Measurements from ENCODE around the gene ZNF566. TPM values are rescaled to one million over a fixed set of nuclear protein-coding genes. Genes with fewer than 3 reads are reported as not detected.

ZNF566 gene
- total and polyA plus RNA-seq, 2 donors (not counting 1 experiment from before 2014, with no cell fraction given): 9.1 to 26.6 TPM

DNA sequence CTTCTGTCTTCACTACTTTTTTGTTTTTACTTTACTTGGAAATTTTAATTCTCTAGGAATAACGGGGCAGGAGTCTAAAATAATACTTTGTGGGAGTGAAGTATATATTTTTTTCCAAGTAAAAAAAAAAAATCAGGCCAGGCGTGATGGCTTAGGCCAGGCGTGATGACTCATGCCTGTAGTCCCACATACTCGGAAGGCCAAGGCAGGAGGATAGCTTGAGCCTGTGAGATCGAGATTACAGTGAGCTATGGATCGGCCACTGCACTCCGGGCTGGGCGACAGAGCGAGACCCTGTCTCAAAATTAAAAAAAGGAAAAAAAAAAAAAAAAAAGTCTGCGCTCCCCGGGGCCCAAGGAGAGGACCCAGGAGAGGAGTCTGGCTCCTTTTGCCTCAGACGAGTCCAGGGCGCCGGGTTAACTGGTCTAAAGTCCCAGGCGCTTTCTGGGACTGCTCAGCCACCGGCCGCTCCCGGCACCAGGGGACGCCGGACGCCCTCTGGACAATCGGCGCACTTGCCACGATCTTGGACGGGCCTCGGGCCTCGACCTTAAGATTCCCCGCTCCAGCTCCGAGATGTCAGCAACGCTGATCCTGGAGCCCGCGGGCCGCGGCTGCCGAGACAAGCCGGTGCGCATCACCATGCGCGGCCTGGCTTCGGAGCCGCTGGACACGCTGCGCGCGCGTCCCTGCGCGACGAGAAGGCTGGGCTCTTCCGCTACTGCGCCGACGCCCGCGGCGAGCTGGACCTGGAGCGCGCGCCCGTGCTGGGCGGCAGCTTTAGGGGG, 68.2 kb downstream of the ZNF566 start:
- peaks cover 0 to 22% (median 0%) of the 10 kb centered on the region in 3 donors for H3K9me3 ChIP-seq (ENCODE audit: control extremely low read depth in 1 of 3, control insufficient read depth in 2 of 3, insufficient read depth in 1 of 3, low read length in 2 of 3)
- peaks cover 23% of the 10 kb centered on the region for H3K79me2 ChIP-seq (ENCODE audit: control insufficient read depth, insufficient read depth, low read length)
- WGBS (ENCODE audit: insufficient coverage): 23% methylated on average over 59 of the region's 61 CpGs
- TF ChIP-seq EZH2 (IDR thresholded peaks at IDR 0.05; ENCODE audit: borderline replicate concordance, insufficient read depth, low read depth, low read length, poor library complexity, severe bottlenecking): no peak
- TF ChIP-seq, protein P1, sequence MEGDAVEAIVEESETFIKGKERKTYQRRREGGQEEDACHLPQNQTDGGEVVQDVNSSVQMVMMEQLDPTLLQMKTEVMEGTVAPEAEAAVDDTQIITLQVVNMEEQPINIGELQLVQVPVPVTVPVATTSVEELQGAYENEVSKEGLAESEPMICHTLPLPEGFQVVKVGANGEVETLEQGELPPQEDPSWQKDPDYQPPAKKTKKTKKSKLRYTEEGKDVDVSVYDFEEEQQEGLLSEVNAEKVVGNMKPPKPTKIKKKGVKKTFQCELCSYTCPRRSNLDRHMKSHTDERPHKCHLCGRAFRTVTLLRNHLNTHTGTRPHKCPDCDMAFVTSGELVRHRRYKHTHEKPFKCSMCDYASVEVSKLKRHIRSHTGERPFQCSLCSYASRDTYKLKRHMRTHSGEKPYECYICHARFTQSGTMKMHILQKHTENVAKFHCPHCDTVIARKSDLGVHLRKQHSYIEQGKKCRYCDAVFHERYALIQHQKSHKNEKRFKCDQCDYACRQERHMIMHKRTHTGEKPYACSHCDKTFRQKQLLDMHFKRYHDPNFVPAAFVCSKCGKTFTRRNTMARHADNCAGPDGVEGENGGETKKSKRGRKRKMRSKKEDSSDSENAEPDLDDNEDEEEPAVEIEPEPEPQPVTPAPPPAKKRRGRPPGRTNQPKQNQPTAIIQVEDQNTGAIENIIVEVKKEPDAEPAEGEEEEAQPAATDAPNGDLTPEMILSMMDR (IDR thresholded peaks at IDR 0.05): no peak
- no peak for ATAC-seq (ENCODE audit: low read depth)
- H3K27me3 ChIP-seq (replicated peaks in 1 of 4; ENCODE audit: control extremely low read depth in 1 of 4, control insufficient read depth in 3 of 4, insufficient read depth in 4 of 4, low read length in 3 of 4): peaks cover 0 to 21% (median 13%) of the 10 kb centered on the region in 4 experiments
- no peaks in the 10 kb centered on the region for H3K36me3 ChIP-seq (replicated peaks in 1 of 2; ENCODE audit: control extremely low read depth in 1 of 2, control insufficient read depth in 1 of 2, extremely low read depth in 1 of 2, insufficient read depth in 2 of 2, low read length in 1 of 2)
- H3K4me2 ChIP-seq (replicated peaks; ENCODE audit: low read depth, low read length, poor library complexity, severe bottlenecking): peak overlapping the region; percentile 75
- CTCF ChIA-PET: interaction anchor here (1.8 kb wide), 1 partner anchor 43 kb away, joined by 4 read pairs; no protein-coding TSS in a partner anchor
- peak overlapping the region; percentile 59 for H3K9ac ChIP-seq (ENCODE audit: low read length)
- no peak overlapping the region for H3K27ac ChIP-seq (ENCODE audit: low read length in 2 of 2)
- Mint-ChIP-seq H3K9me3 (ENCODE audit: insufficient read depth) (peaks cover 7% of the 10 kb centered on the region), H3K27me3 (peaks cover 25% of the 10 kb centered on the region), H3K27ac (no peak overlapping the region), H3K4me3 (peak overlapping the region; percentile 60), H3K4me1 (peaks cover 26% of the 10 kb centered on the region)
- H4K20me1 ChIP-seq (ENCODE audit: control insufficient read depth, insufficient read depth, low read length, poor library complexity, severe bottlenecking): peaks cover 12% of the 10 kb centered on the region
- peak; percentile 36 for DNase-seq
- intact Hi-C loops (cut with micrococcal nuclease): no loop called here
- H3K4me1 ChIP-seq (ENCODE audit: control insufficient read depth in 2 of 2, insufficient read depth in 2 of 2, low read length in 2 of 2): peaks cover 17 to 23% of the 10 kb centered on the region in 2 donors
- H3K4me3 ChIP-seq (ENCODE audit: control extremely low read depth in 1 of 5, extremely low read depth in 1 of 5, insufficient read depth in 1 of 5, low read depth in 2 of 5, low read length in 4 of 5): peak overlapping the region in 4 of 5 experiments; percentile 4 to 52 (median 45)
- H2AFZ ChIP-seq (ENCODE audit: insufficient read depth, low read depth, low read length, poor library complexity, severe bottlenecking): peak overlapping the region; percentile 81
- POLR2A ChIA-PET: interaction anchor here (0.5 kb wide), 1 partner anchor 150 kb away, joined by 4 read pairs; no protein-coding TSS in a partner anchor
